Activated naive CD4-positive, alpha-beta T cell treated with anti-CD3 and anti-CD28 coated beads, Interleukin-2, amount 50 U/mL, for 24 hours (primary cell): ENCODE results near the gene SDK1.
A peak's percentile ranks its signal among the peaks of the same experiment; 100 is the strongest.

Experiments
- H3K27ac Mint-ChIP-seq: one replicate; pipeline ENCODE4 v1.8.0; 2021; ENCODE audit warnings: mild to moderate bottlenecking, mixed read lengths
- H3K27me3 Mint-ChIP-seq: one replicate; pipeline ENCODE4 v1.8.0; 2021; ENCODE audit warnings: mixed read lengths
- H3K36me3 Mint-ChIP-seq: one replicate; pipeline ENCODE4 v1.8.0; 2021; ENCODE audit warnings: mixed read lengths
- H3K4me1 Mint-ChIP-seq: one replicate; pipeline ENCODE4 v1.8.0; 2021; ENCODE audit warnings: mixed read lengths
- H3K4me3 Mint-ChIP-seq: one replicate; pipeline ENCODE4 v1.8.0; 2021; ENCODE audit warnings: mild to moderate bottlenecking, mixed read lengths
- H3K9me3 Mint-ChIP-seq: one replicate; pipeline ENCODE4 v1.8.0; 2021; ENCODE audit warnings: mixed read lengths

Gene SDK1

DNA sequence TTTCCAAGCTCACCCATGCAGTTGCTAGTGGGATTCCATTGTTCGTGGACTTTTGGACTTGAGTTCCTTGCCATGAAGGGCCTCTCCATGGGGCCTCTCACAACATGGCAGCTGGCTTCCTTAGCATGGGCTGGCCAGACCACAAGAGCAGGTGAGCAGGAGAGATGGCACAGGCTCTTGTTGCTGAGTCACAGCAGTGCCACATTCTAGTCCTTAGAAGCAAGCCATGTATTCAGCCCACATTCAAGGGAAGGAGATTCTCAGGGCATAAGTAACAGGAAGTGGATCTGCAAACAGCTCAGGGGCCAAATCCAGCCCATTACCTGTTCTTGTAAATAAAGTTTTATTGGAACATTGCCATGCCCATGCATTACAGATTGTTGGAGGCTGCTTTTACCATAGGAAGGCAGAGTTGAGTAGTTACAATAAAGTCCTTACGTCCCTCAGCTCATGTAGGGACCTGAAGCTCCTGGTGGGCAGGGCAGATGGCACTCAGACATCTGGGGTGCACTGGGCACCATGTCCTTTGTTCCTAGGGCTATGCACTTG, 899.6 kb downstream of the SDK1 start:
- Mint-ChIP-seq H3K36me3 (no peaks in the 10 kb centered on the region), H3K4me1 (peaks cover 11% of the 10 kb centered on the region), H3K4me3 (no peak overlapping the region), H3K27ac (no peak overlapping the region), H3K9me3 (no peaks in the 10 kb centered on the region), H3K27me3 (no peaks in the 10 kb centered on the region)

DNA sequence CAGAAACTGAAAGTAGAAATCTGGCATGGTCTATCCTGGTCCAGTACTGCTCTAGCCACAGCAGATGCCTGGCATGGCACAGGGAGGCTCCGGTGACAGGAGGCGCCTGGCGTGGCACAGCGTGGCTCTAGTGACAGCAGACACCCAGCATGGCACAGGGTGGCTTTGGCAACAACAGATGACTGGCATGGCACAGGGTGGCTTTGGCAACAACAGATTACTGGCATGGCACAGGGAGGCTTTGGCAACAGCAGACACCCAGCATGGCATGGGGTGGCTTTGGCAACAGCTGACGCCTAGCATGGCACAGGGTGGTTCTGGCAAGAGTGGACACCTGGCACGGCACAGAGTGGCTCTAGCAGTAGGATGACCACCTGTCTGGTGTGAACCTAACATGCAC, 900.5 kb downstream of the SDK1 start:
- no peaks in the 10 kb centered on the region for H3K27me3 Mint-ChIP-seq
- peaks cover 11% of the 10 kb centered on the region for H3K4me1 Mint-ChIP-seq
- no peak overlapping the region for H3K4me3 Mint-ChIP-seq
- no peaks in the 10 kb centered on the region for H3K36me3 Mint-ChIP-seq
- H3K9me3 Mint-ChIP-seq = no peaks in the 10 kb centered on the region
- no peak overlapping the region for H3K27ac Mint-ChIP-seq

DNA sequence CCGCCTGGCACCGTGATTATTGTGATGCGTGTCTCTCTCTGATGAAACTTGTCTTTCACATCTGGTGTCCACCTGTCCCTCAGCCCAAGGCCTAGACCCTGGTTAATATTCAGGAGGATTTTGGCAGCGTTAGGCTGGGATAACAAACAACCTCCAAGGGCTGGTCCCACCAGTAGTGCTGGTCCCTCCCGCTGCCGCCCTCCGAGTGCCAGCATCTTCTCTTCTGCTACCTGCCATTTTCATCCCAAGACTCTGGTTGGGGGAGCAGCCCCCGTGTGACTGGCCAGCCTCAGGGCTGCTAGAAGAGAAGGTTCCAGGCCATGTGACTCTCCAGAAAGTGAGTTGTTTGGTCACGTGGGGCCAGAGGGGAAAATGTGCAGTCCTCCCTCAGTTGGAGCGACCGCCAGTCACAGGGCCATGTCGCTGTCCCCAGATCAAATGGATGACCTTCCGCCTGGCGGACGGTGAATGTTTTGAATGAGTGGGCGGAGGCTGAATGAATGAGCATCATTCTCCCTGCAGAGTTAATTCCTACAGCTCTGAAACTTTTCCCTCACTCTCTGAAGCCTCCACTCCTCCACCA, 901.2 kb downstream of the SDK1 start:
- H3K27ac Mint-ChIP-seq = no peak overlapping the region
- no peaks in the 10 kb centered on the region for H3K27me3 Mint-ChIP-seq

DNA sequence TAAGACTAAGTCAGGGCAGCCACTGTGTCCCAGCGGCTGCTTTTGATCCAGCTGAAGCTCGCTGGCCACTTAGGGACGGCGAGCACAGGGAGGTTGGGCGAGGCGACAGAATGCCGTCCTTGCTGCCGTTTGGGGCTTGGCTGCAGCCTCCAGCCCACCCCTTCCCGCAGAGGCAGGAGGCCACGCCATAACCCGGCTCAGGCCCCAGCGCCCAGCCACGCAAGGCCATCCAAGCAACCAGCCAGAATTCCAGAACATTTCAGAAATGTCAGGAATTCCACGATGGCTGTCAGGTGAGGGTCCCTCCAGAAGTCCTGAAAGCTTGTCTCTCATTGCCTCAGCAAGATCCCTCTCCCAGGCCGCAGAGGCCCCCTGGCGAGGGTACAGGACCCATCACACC, 901.9 kb downstream of the SDK1 start:
- no peaks in the 10 kb centered on the region for H3K36me3 Mint-ChIP-seq
- H3K9me3 Mint-ChIP-seq = no peaks in the 10 kb centered on the region
- no peak overlapping the region for H3K27ac Mint-ChIP-seq
- H3K4me3 Mint-ChIP-seq = peak overlapping the region; percentile 47
- peaks cover 11% of the 10 kb centered on the region for H3K4me1 Mint-ChIP-seq
- no peaks in the 10 kb centered on the region for H3K27me3 Mint-ChIP-seq

More for the DNA sequence above, 901.2 kb downstream of the SDK1 start:
- H3K4me3 Mint-ChIP-seq = no peak overlapping the region
- H3K4me1 Mint-ChIP-seq = peaks cover 11% of the 10 kb centered on the region
- H3K36me3 Mint-ChIP-seq = no peaks in the 10 kb centered on the region
- no peaks in the 10 kb centered on the region for H3K9me3 Mint-ChIP-seq

DNA sequence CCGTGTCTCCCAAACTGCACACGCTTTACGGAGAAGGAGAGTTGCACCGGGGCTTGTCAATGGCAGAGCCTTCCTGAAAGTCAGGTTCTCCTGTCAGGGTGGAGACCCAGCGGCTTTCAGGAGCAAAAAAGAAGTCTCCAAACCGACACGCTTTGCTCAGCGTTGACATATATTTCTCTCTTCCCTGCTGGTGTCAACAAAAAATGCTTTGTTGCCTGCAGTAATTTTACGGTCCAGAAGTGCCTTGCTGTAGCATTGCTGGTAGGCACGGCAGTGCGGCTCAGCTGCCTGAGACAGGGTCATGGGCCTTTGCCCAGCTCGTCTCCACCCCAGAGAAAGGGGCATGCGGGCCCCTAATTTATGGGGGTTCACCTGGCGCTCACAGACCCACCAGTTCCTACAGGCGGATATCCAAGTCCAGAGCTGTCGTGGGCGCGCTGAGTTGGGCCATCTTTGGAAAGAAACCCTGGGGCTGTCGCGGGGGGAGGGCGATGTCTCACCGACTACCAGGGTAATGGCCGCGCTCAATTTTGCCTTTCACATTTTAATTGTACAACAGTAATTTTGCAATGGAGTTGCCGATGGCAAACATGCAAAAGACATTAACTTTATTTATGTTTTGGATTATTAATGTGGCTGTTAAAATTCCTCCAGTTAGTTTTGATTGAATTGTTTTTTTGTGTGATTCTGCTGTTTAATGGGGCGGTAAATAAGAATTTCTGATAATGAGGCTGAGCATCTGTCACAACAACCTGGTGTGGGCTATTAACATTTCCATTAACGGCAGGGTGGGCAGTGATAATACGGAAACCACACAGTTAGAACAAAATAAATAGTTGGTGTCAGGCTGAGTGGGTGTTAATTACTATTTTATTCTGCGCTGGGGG, 902.8 kb downstream of the SDK1 start:
- H3K36me3 Mint-ChIP-seq = no peaks in the 10 kb centered on the region
- no peaks in the 10 kb centered on the region for H3K9me3 Mint-ChIP-seq
- H3K4me3 Mint-ChIP-seq = peak overlapping the region; percentile 65
- peak overlapping the region; percentile 74 for H3K27ac Mint-ChIP-seq
- no peaks in the 10 kb centered on the region for H3K27me3 Mint-ChIP-seq
- H3K4me1 Mint-ChIP-seq = peaks cover 11% of the 10 kb centered on the region

DNA sequence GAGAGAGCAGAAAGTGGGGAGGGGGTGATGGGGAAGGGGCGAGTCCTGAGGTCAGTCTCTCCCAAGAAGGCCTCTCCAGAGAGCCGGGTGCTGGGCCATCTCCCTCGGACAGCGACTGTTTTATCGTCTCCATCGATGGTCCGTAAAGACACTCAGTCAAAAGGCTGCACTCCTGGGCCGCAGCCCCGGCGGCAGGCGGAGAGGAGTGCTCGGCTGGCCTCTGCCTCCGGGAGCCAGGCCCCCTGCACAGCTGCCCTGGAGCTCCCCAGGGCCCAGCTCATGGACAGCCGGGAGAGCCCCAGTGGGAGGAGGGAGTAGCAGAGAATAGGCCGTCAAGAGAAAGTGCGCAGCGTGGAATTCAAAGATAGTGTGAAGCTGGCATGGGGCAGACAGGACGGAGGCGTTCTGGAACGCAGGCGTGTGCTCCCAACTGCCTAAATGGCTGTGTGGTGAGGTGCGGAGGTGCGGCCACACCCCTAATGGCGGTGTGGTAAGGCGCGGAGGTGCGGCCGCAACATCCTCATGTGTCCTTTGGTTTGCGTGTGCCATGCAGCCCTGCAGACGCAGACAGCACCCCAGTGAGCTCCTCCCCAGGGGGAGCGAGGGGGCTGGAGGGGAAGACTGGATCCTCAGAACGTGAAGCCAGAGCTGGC, 903.6 kb downstream of the SDK1 start:
- H3K36me3 Mint-ChIP-seq = no peaks in the 10 kb centered on the region
- peak overlapping the region; percentile 36 for H3K27ac Mint-ChIP-seq
- peak overlapping the region; percentile 66 for H3K4me3 Mint-ChIP-seq
- H3K4me1 Mint-ChIP-seq = peaks cover 11% of the 10 kb centered on the region
- H3K9me3 Mint-ChIP-seq = no peaks in the 10 kb centered on the region
- H3K27me3 Mint-ChIP-seq = no peaks in the 10 kb centered on the region

DNA sequence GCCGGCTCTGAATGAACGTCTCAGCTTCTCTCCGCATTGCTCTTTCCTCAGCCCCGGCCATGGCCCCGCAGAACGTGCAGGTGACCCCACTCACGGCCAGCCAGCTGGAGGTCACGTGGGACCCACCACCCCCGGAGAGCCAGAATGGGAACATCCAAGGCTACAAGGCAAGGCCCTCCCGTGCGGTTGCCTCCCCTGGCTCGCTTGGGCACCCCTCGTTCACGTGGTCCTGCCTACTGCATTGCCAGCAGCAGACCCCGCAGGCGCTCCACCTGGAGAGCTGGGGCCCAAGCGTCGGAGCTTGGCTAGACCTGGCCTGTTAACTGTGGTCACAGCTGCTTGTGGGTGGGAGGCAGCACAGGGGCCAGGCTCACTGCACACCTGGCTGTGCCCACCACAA, 904.8 kb downstream of the SDK1 start:
- Mint-ChIP-seq H3K36me3 (no peaks in the 10 kb centered on the region), H3K9me3 (no peaks in the 10 kb centered on the region), H3K27me3 (no peaks in the 10 kb centered on the region), H3K4me3 (no peak overlapping the region), H3K27ac (no peak overlapping the region), H3K4me1 (peaks cover 11% of the 10 kb centered on the region)

DNA sequence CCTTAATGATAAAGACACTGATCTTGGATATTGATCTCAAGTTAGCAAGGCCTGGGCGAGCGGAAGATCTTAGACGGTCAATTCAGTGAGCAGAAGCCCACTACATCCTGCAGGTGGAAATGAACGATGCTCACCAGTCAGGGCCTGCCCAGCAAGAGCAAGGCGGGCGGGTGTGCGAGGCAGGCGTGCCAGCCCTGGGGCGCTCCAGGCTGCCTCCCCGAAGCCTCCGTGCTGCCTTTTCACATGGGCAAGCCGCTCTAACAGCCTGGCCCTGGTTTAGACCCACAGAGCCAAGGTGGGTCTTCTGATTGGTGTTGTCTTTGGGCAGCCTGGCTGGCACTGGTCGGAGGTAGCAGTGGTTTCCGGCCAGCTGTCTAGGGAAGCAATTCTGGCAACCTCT, 906.0 kb downstream of the SDK1 start:
- Mint-ChIP-seq H3K9me3 (no peaks in the 10 kb centered on the region), H3K36me3 (no peaks in the 10 kb centered on the region), H3K4me1 (peaks cover 11% of the 10 kb centered on the region), H3K27me3 (no peaks in the 10 kb centered on the region), H3K27ac (no peak overlapping the region), H3K4me3 (no peak overlapping the region)

DNA sequence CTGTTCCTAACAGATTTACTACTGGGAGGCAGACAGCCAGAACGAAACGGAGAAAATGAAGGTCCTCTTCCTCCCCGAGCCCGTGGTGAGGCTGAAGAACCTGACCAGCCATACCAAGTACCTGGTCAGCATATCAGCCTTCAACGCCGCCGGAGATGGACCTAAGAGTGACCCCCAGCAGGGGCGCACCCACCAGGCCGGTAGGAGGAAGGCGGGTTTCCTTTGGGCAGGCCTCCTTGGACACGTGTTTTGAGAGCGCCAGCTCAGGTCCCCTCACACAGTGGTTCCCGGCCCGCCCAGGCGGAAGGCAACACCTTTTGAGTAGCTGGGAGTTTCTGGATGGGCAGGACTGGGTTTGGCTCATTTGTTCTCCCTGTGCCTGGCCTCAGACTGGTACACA, 907.0 kb downstream of the SDK1 start:
- H3K36me3 Mint-ChIP-seq = no peaks in the 10 kb centered on the region

DNA sequence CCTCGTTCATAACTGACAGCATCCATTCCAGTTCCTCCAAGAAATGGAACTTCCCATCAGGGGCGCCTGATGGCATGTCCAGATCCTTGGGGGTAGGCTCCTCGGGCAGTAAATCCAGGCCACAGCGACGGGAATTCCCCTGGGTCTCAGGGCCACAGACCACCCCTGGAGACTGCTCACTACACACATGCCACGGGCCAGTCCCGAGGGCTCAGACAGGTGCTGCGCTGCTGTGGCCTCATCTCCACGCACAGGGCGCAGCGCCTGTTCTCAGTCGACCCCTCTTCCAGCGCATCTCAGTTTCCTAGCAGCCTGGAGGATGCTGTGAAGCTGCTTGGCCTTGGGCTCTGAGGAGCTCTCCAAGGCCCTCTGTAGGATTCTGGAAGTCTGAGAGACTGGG, 907.5 kb downstream of the SDK1 start:
- H3K27me3 Mint-ChIP-seq = no peaks in the 10 kb centered on the region

More for the DNA sequence above, 907.0 kb downstream of the SDK1 start:
- H3K27ac Mint-ChIP-seq = no peak overlapping the region
- H3K4me1 Mint-ChIP-seq = peaks cover 11% of the 10 kb centered on the region
- no peaks in the 10 kb centered on the region for H3K9me3 Mint-ChIP-seq
- H3K27me3 Mint-ChIP-seq = no peaks in the 10 kb centered on the region
- H3K4me3 Mint-ChIP-seq = no peak overlapping the region

DNA sequence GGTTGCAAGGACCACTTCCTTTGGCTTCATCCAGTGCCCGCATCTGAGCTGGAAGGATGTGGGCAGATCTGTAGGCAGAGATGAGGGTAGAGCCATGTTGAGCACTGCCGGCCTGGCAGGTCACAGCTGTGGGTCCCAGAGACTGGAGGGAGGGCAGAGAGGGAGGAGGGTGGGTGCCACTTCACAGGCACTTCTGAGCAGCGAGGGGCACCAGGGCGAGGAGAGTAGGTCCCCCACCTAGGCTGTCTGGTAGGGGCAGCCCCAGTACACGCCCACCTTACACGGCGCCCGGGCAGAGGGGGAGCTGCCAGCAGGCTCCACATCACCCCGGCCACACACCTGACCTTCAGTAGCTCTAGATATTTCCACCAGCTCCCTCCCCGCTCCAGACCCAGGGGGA, 908.1 kb downstream of the SDK1 start:
- Mint-ChIP-seq H3K36me3 (no peaks in the 10 kb centered on the region), H3K27me3 (no peaks in the 10 kb centered on the region), H3K27ac (no peak overlapping the region), H3K4me3 (no peak overlapping the region), H3K9me3 (no peaks in the 10 kb centered on the region), H3K4me1 (peaks cover 7% of the 10 kb centered on the region)

More for the DNA sequence above, 907.5 kb downstream of the SDK1 start:
- Mint-ChIP-seq H3K36me3 (no peaks in the 10 kb centered on the region), H3K27ac (no peak overlapping the region), H3K4me3 (no peak overlapping the region), H3K4me1 (peaks cover 11% of the 10 kb centered on the region), H3K9me3 (no peaks in the 10 kb centered on the region)

DNA sequence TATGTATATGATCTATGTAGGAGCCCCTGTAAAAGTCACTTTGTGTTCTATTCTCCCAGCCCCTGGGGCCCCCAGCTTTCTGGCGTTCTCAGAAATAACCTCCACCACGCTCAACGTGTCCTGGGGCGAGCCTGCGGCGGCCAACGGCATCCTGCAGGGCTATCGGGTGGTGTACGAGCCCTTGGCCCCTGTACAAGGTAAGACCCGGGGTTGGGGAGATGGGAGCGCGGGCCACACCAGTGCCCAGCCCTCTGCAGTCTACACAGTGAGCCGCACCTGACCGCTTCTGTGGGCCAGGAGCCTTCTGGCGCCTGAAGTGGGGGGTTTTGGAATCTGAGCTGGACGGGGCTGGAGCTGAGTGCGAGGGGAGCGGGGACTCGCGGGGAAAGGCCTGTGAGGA, 908.9 kb downstream of the SDK1 start:
- no peaks in the 10 kb centered on the region for H3K9me3 Mint-ChIP-seq
- H3K27me3 Mint-ChIP-seq = no peaks in the 10 kb centered on the region
- no peak overlapping the region for H3K27ac Mint-ChIP-seq
- no peaks in the 10 kb centered on the region for H3K36me3 Mint-ChIP-seq
- H3K4me1 Mint-ChIP-seq = peaks cover under 1% of the 10 kb centered on the region
- no peak overlapping the region for H3K4me3 Mint-ChIP-seq

DNA sequence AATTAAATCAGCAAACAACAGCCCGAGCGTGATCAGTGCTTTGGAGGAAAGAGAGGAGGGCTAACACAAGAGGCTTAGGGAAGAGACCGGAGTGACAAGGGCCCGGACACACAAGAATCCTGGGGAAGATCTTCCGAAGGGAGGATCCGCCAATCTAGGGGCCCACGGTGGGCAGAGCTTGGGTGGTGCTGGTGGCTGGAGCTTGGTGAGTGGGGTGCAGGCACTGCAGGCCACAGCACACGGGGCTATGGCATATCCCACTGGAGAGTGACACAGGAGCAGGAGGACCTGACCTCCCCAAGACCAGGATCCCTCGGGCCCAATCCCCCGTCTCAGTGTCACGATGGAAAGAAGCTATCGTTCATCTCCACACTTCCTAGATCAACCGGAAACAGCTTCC, 909.8 kb downstream of the SDK1 start:
- Mint-ChIP-seq H3K4me1 (no peaks in the 10 kb centered on the region), H3K9me3 (no peaks in the 10 kb centered on the region), H3K4me3 (no peak overlapping the region), H3K36me3 (no peaks in the 10 kb centered on the region), H3K27me3 (no peaks in the 10 kb centered on the region), H3K27ac (no peak overlapping the region)

DNA sequence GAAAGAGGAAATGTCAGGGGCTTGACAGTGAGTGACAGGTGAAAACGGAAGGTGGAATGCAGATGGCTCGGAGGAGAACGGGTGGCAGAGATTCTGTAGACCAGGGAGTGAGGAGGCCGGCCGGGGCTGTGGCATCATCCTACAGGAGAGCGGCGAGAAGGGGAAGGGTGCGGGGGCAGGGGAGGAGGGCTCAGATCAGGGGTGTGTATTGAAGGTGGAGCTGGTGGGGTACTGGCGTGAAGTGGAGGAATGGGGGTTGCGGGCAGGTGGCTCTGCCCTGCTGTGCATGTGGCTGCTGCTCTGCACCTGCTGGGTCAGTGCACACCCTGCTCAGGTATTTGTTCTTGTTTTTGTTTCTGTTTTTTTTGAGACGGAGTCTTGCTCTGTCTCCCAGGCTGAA, 910.2 kb downstream of the SDK1 start:
- no peak overlapping the region for H3K27ac Mint-ChIP-seq
- no peaks in the 10 kb centered on the region for H3K36me3 Mint-ChIP-seq

DNA sequence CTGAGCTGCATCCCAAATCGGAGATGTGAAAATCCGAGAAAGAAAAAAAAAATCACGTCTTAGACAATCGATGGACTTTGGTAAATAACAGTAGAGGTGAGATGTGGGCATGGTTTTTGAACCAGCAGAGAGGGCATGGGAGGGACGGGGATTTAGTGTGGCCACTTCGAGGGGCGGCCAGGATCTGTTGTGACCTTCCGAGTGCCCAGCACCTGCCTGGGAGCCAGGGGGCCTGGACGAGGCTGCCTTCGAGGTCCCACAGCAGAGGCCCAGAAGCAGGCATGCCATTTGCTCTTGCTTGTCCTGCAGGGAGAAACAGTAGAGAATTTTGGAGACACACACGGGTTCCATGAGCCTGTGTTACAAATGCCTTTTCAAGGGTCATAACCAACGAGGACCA, 911.3 kb downstream of the SDK1 start:
- no peaks in the 10 kb centered on the region for H3K4me1 Mint-ChIP-seq
- H3K27me3 Mint-ChIP-seq = no peaks in the 10 kb centered on the region
- H3K9me3 Mint-ChIP-seq = no peaks in the 10 kb centered on the region
- no peak overlapping the region for H3K4me3 Mint-ChIP-seq
- no peak overlapping the region for H3K27ac Mint-ChIP-seq
- no peaks in the 10 kb centered on the region for H3K36me3 Mint-ChIP-seq

More for the DNA sequence above, 910.2 kb downstream of the SDK1 start:
- no peak overlapping the region for H3K4me3 Mint-ChIP-seq
- H3K4me1 Mint-ChIP-seq = no peaks in the 10 kb centered on the region
- H3K9me3 Mint-ChIP-seq = no peaks in the 10 kb centered on the region
- no peaks in the 10 kb centered on the region for H3K27me3 Mint-ChIP-seq
